IMR-90 (cell line): ENCODE results near the gene ELMO1. TPM values are rescaled to one million over a fixed set of nuclear protein-coding genes. Genes with fewer than 3 reads are reported as not detected.

Experiments used
- ATAC-seq: fragments of 200-7000 bp; cut with Tn5 transposase; 2 replicates; pipeline ENCODE4 v1.9.1; 2020; ENCODE audit warnings: low read depth, mild to moderate bottlenecking, moderate library complexity
- BruUV-seq: library from RNA; stranded (reverse); fragments of 400-500 nt; replicated peaks from 2 replicates; lab custom pipeline; 2021; lab: Mats Ljungman, UMichigan
- CTCF ChIA-PET: fragments of 300-600 bp; formaldehyde crosslinking; extraction: SDS; loops from one replicate; lab custom pipeline; 2021; ENCODE audit warnings: antibody characterized with exemption; lab: Yijun Ruan, JAX
- POLR2A ChIA-PET: fragments of 300-600 bp; sonication (Branson Sonifier 250); formaldehyde crosslinking; loops from one replicate; lab custom pipeline; 2022; ENCODE audit warnings: antibody characterized with exemption; ENCODE audit not compliant: unreplicated experiment; lab: Charles Lee
- DNase-seq: peaks from one replicate; pipeline ENCODE4 v3.0.0; 2013
- H2AFZ ChIP-seq: replicated peaks from 2 replicates; pipeline ENCODE3; 2013; ENCODE audit warnings: low read length, mild to moderate bottlenecking; ENCODE audit not compliant: poor library complexity
- H2AK5ac ChIP-seq: 2 replicates; pipeline ENCODE4 v1.6.1; 2013; ENCODE audit warnings: low read depth, low read length, inconsistent platforms
- H2AK9ac ChIP-seq: replicated peaks from 2 replicates; pipeline ENCODE3; 2013; ENCODE audit warnings: mild to moderate bottlenecking, low read depth, low read length, moderate library complexity; ENCODE audit not compliant: poor library complexity
- H2BK120ac ChIP-seq: 2 replicates; pipeline ENCODE4 v1.6.1; 2013; ENCODE audit warnings: low read depth, low read length, inconsistent platforms
- H2BK15ac ChIP-seq: 3 replicates; pipeline ENCODE4 v1.6.1; 2013; ENCODE audit warnings: low read depth, low read length, inconsistent platforms
- H2BK20ac ChIP-seq: 2 replicates; pipeline ENCODE4 v1.6.1; 2013; ENCODE audit warnings: low read depth, mild to moderate bottlenecking, inconsistent platforms, low read length, moderate library complexity
- H2BK5ac ChIP-seq: 2 replicates; pipeline ENCODE4 v1.6.1; 2013; ENCODE audit warnings: mild to moderate bottlenecking, low read depth, low read length, inconsistent platforms; ENCODE audit not compliant: poor library complexity, severe bottlenecking
- H3K14ac ChIP-seq: replicated peaks from 2 replicates; pipeline ENCODE4 v1.6.1; 2013; ENCODE audit warnings: low read depth, low read length, inconsistent platforms
- H3K18ac ChIP-seq: 2 replicates; pipeline ENCODE4 v1.6.1; 2013; ENCODE audit warnings: low read depth, low read length, control low read depth
- H3K23ac ChIP-seq: 2 replicates; pipeline ENCODE4 v1.6.1; 2013; ENCODE audit warnings: low read depth, low read length, inconsistent platforms
- H3K27ac ChIP-seq: 2 replicates; pipeline ENCODE4 v1.5.1; 2013; ENCODE audit warnings: mild to moderate bottlenecking, control low read depth, low read length; ENCODE audit not compliant: insufficient read depth
- H3K27me3 ChIP-seq: 2 replicates; pipeline ENCODE4 v1.6.1; 2013; ENCODE audit warnings: low read length; ENCODE audit not compliant: control insufficient read depth, insufficient read depth
- H3K36me3 ChIP-seq: 2 replicates; pipeline ENCODE4 v1.6.1; 2013; ENCODE audit warnings: low read length, mixed read lengths; ENCODE audit not compliant: control insufficient read depth, insufficient read depth
- H3K4ac ChIP-seq: 2 replicates; pipeline ENCODE4 v1.6.1; 2013; ENCODE audit warnings: low read depth, low read length, inconsistent platforms
- H3K4me1 ChIP-seq: 2 replicates; pipeline ENCODE4 v1.6.1; 2013; ENCODE audit warnings: low read length, mixed read lengths; ENCODE audit not compliant: control insufficient read depth, insufficient read depth
- H3K4me2 ChIP-seq: 2 replicates; pipeline ENCODE4 v1.6.1; 2013; ENCODE audit warnings: low read depth, mild to moderate bottlenecking, control low read depth, low read length, moderate library complexity
- H3K4me3 ChIP-seq: 2 replicates; pipeline ENCODE4 v1.5.1; 2013; ENCODE audit warnings: low read depth, mild to moderate bottlenecking, control low read depth, low read length, moderate library complexity; ENCODE audit not compliant: insufficient read depth
- H3K56ac ChIP-seq: 2 replicates; pipeline ENCODE4 v1.6.1; 2013; ENCODE audit warnings: low read length, inconsistent platforms; ENCODE audit not compliant: insufficient read depth; ENCODE audit errors: extremely low read depth
- H3K79me1 ChIP-seq, 2 experiments: 2 replicates each; pipeline ENCODE4 v1.6.1; 2013; ENCODE audit warnings: low read length in 2 of 2, inconsistent platforms in 1 of 2, low read depth in 1 of 2
- H3K9ac ChIP-seq: 2 replicates; pipeline ENCODE4 v1.6.1; 2013; ENCODE audit warnings: low read depth, low read length, control low read depth
- H3K9me1 ChIP-seq: 2 replicates; pipeline ENCODE4 v1.6.1; 2013; ENCODE audit warnings: low read length, inconsistent platforms; ENCODE audit not compliant: insufficient read depth
- H3K9me3 ChIP-seq: 2 replicates; pipeline ENCODE4 v1.6.1; 2013; ENCODE audit warnings: low read length; ENCODE audit not compliant: control insufficient read depth, insufficient read depth
- H4K20me1 ChIP-seq: 2 replicates; pipeline ENCODE4 v1.6.1; 2013; ENCODE audit warnings: low read length, inconsistent platforms; ENCODE audit not compliant: insufficient read depth
- H4K5ac ChIP-seq: 2 replicates; pipeline ENCODE4 v1.6.1; 2013; ENCODE audit warnings: mild to moderate bottlenecking, low read depth, low read length, control low read depth
- H4K8ac ChIP-seq, 2 experiments: 2 replicates each; pipeline ENCODE4 v1.6.1; 2013; ENCODE audit warnings: low read depth in 2 of 2, low read length in 2 of 2, control low read depth in 1 of 2, inconsistent platforms in 1 of 2
- H4K91ac ChIP-seq: 2 replicates; pipeline ENCODE4 v1.6.1; 2013; ENCODE audit warnings: low read depth, low read length, inconsistent platforms; ENCODE audit not compliant: insufficient read depth
- MAFK ChIP-seq: IDR thresholded peaks from 2 replicates; pipeline ENCODE4 v1.6.1; 2012; ENCODE audit warnings: low read depth, low read length, improper control_type of control experiment
- MAZ ChIP-seq: IDR thresholded peaks from 2 replicates; pipeline ENCODE4 v1.6.1; 2012; ENCODE audit warnings: low read depth, mild to moderate bottlenecking, low read length, improper control_type of control experiment, moderate library complexity, borderline replicate concordance
- MXI1 ChIP-seq: IDR thresholded peaks from 2 replicates; pipeline ENCODE4 v1.6.1; 2012; ENCODE audit warnings: low read depth, mild to moderate bottlenecking, low read length, moderate library complexity, borderline replicate concordance
- RAD21 ChIP-seq: IDR thresholded peaks from 2 replicates; pipeline ENCODE4 v1.6.1; 2012; ENCODE audit warnings: low read length, improper control_type of control experiment
- WGBS, 2 experiments: methylation state at CpG; one replicate each; pipeline versions ENCODE4 v1.1.5 to v1.1.7; 2013; ENCODE audit warnings: missing lambda C conversion rate in 2 of 2; ENCODE audit not compliant: insufficient read length in 1 of 2; ENCODE audit errors: extremely low coverage in 2 of 2; 5-methylcytosine and 5-hydroxymethylcytosine counted together
- dilution Hi-C: fragments of 300-500 bp; cut with HindIII; formaldehyde crosslinking; loops from one replicate; pipeline ENCODE4 v1.14.3; 2018; ENCODE audit warnings: low sequenced_read_pairs; ENCODE audit not compliant: unreplicated experiment
- in situ Hi-C: fragments of 300-500 bp; cut with MboI; formaldehyde crosslinking; loops from 3 replicates; pipeline ENCODE4 v1.14.3; 2019; ENCODE audit warnings: low sequenced_read_pairs, inconsistent platforms, mixed read lengths
- intact Hi-C: fragments of 100-400 bp; cut with micrococcal nuclease; formaldehyde crosslinking; loops from 2 replicates; pipeline ENCODE4 v1.10.0; 2022
- polyA plus RNA-seq, 3 experiments: library from polyadenylated mRNA; depleted of rRNA; stranded (reverse); fragments of >200 nt; gene quantifications; 2 replicates each; pipeline ENCODE4 v1.2.3, GENCODE V29; 2012; ENCODE audit warnings: low replicate concordance in 1 of 3
- total RNA-seq: library from RNA; depleted of rRNA; stranded (reverse); fragments of >200 nt; gene quantifications from 2 replicates; pipeline ENCODE4 v1.2.3, GENCODE V29; 2012

ELMO1 gene
- total and polyA plus RNA-seq, 2 of the 4 experiments (the other 2 are of a cell fraction): 0.03 TPM; not detected in 1

GRCh38 chr7:37320848-37321468 lies 127.7 kb downstream of the ELMO1 start:
- no peak overlapping the region for H3K4me3 ChIP-seq
- no peak overlapping the region for H2BK5ac ChIP-seq
- H3K36me3 ChIP-seq: no peaks in the 10 kb centered on the region
- no peak for DNase-seq
- BruUV-seq: no TSS peak
- H3K4ac ChIP-seq: no peak overlapping the region
- no peak overlapping the region for H3K4me2 ChIP-seq
- no peak overlapping the region for H3K14ac ChIP-seq
- H3K27ac ChIP-seq: no peak overlapping the region
- H3K23ac ChIP-seq: no peak overlapping the region
- no peaks in the 10 kb centered on the region for H3K9me1 ChIP-seq
- no peak overlapping the region for H3K56ac ChIP-seq
- H2BK15ac ChIP-seq: no peak overlapping the region
- no peak overlapping the region for H2BK20ac ChIP-seq
- no peak overlapping the region for H3K9ac ChIP-seq
- H4K20me1 ChIP-seq: no peaks in the 10 kb centered on the region
- H4K8ac ChIP-seq: no peak overlapping the region
- TF ChIP-seq MAZ (no peak), MXI1 (no peak), MAFK (no peak), RAD21 (no peak)
- ATAC-seq: no peak
- no peak overlapping the region for H2AK9ac ChIP-seq
- H3K27me3 ChIP-seq: no peaks in the 10 kb centered on the region
- in situ Hi-C loops (no loop called here), intact Hi-C loops (no loop called here), dilution Hi-C loops (no loop called here)
- peaks cover 8% of the 10 kb centered on the region for H3K9me3 ChIP-seq
- CTCF ChIA-PET: no interaction called here
- no peaks in the 10 kb centered on the region for H3K4me1 ChIP-seq
- no peak overlapping the region for H2BK120ac ChIP-seq
- H4K91ac ChIP-seq: no peak overlapping the region
- no peak overlapping the region for H4K5ac ChIP-seq
- H2AK5ac ChIP-seq: no peak overlapping the region
- no peaks in the 10 kb centered on the region for H3K79me1 ChIP-seq
- no peak overlapping the region for H2AFZ ChIP-seq
- POLR2A ChIA-PET: no interaction called here
- H3K18ac ChIP-seq: no peak overlapping the region
- 100% methylated on average over 3 of the region's 10 CpGs; no CpG with 5 or more reads in 1 of the 2 experiments for WGBS, 2 experiments
